GM20000 (cell line): ENCODE measurements around the gene HVCN1.

Experiments
- DNase-seq: peaks from one replicate; pipeline ENCODE4 v3.0.0; 2012; ENCODE audit warnings: low spot score
- CTCF ChIP-seq: IDR thresholded peaks from 2 replicates; pipeline ENCODE4 v1.5.1; 2012; ENCODE audit warnings: mild to moderate bottlenecking, control low read depth; ENCODE audit errors: extremely low read depth, missing control alignments

HVCN1 gene

GRCh38 chr12:110717037-110717436 is 28.1 kb upstream of the HVCN1 start:
- no peak for DNase-seq
- TF ChIP-seq CTCF: no peak

DNA sequence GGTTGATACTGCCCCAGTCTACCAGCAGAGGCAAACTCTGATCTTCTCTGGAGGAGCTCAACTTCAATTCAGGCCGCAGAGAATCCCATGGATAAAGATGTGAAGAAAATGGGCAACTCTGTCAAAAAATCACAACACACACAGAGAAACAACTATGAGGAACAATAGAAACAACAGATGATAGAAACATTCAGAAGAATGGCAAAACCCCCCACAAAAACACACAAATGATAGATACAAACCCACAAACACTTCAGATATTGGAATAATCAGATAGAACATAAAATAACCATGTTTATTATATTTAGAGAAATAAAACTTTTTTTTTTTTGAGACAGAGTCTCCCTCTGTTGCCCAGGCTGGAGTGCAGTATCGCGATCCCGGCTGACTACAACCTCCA is 20.0 kb upstream of the HVCN1 start:
- no peak for TF ChIP-seq CTCF
- no peak for DNase-seq

DNA sequence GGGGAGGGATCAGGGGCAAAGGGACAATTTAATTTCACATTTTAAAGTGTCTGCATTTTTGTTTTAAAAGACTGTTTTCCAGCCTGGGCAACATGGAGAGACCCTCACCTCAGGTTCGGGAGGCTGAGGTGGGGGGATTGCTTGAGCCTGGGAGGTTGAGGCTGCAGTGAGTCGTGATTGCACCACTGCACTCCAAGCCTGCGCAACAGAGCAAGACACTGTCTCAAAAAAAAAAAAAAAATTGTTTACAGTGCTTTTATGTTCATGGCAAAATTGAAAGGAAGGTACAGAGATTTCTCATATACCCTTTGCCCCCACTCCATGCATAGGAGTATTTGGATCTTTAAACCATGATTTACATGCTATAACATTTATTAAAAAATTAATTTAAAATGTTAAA is 16.4 kb upstream of the HVCN1 start:
- TF ChIP-seq CTCF: no peak
- DNase-seq: no peak

GRCh38 chr12:110704750-110705149 is 15.8 kb upstream of the HVCN1 start:
- peak; percentile 29 for DNase-seq
- TF ChIP-seq CTCF: peak; percentile 8

GRCh38 chr12:110704231-110704630 is 15.3 kb upstream of the HVCN1 start:
- DNase-seq: no peak
- no peak for TF ChIP-seq CTCF

DNA sequence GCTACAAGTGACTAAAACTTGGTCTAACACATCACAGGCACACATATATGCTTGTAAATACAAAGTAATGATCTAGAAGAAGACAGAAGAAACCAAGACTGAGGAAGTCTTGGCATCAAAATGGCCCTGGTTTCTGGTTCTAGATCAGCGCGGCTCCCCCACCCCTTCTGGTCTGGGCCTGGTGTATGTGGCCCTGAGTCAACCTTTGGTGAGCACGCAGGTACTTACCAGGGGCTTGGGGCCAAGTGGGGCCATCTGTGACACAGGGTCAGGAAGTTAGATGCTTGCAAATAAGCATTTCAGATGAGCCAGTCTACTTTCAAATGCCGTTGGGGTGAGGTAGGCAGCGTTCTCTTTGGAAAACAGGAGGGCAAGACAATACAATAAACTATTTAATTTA is 13.2 kb upstream of the HVCN1 start:
- no peak for TF ChIP-seq CTCF
- DNase-seq: no peak

DNA sequence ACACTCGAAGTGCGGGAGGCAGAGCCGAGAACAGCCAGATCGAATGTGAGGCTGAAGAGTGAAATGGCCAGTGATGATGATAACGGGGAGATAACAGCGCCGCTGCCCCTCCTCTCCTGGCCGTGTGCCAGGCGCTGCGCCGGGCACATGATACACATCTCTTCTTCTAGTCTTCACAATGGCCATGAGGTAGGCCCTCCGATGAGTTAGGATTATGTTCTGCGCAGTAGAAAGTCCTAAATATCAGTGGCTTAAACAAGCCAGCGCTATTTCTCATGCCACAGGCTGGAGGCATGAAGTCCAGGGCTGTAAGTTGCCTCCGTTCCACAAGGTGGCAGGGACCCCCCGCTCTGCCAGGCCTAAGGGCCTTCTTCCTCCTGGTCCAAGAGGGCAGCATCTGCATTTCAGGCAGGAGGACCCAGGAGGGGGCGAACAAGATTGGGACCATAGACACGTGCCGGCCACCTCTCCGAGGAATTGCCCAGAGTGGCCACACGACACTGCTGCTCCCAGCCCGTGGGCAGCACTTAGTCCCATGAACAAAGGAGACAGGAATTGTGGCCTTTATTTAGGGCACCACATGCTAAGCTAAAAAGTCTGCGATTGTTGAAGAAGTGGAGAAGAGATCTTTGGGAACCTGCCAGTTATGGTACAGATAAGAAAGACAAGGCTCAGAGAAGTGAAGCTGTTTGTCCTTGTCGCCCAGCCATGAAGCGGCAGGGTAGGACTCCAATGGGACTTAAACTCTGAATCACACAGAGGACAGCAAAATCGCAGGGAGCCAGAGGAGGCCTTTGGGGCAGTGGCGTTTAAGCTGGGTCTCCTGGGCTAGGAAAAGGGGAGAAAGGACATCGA is 10.9 kb upstream of the HVCN1 start:
- no peak for TF ChIP-seq CTCF
- no peak for DNase-seq
